GM12875 (cell line): Measurements from ENCODE around the gene LSAMP.

Experiments used
- H3K4me3 ChIP-seq: one replicate; pipeline ENCODE4 v1.5.1; 2011; ENCODE audit warnings: low read depth, low read length, control low read depth
- TF ChIP-seq, protein P1 (sequence below): IDR thresholded peaks from 2 replicates; pipeline ENCODE4 v1.5.1; 2011; ENCODE audit warnings: low read depth, mild to moderate bottlenecking, control low read depth, inconsistent platforms, low read length, moderate library complexity, borderline replicate concordance; ENCODE audit not compliant: insufficient read depth

Gene LSAMP

DNA sequence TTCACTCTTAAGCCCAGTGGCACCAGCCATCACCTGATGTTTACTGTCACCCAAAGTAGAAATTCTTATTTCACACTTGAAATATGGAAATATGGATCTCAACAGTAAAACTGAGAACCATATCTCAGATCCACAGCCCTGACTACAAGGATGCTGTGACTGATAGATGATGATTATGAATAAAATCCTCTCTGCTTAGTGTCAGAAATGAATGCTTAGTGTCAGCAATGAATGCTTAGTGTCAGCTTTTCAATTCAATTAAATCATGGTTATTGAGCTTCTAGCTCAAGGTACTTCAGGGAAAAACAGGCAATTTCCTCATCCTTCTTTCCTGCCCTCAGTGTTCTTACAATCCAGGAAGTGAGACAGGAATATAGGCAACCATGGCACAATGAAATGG, 392.3 kb downstream of the LSAMP start:
- TF ChIP-seq, protein P1, sequence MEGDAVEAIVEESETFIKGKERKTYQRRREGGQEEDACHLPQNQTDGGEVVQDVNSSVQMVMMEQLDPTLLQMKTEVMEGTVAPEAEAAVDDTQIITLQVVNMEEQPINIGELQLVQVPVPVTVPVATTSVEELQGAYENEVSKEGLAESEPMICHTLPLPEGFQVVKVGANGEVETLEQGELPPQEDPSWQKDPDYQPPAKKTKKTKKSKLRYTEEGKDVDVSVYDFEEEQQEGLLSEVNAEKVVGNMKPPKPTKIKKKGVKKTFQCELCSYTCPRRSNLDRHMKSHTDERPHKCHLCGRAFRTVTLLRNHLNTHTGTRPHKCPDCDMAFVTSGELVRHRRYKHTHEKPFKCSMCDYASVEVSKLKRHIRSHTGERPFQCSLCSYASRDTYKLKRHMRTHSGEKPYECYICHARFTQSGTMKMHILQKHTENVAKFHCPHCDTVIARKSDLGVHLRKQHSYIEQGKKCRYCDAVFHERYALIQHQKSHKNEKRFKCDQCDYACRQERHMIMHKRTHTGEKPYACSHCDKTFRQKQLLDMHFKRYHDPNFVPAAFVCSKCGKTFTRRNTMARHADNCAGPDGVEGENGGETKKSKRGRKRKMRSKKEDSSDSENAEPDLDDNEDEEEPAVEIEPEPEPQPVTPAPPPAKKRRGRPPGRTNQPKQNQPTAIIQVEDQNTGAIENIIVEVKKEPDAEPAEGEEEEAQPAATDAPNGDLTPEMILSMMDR: no peak

DNA sequence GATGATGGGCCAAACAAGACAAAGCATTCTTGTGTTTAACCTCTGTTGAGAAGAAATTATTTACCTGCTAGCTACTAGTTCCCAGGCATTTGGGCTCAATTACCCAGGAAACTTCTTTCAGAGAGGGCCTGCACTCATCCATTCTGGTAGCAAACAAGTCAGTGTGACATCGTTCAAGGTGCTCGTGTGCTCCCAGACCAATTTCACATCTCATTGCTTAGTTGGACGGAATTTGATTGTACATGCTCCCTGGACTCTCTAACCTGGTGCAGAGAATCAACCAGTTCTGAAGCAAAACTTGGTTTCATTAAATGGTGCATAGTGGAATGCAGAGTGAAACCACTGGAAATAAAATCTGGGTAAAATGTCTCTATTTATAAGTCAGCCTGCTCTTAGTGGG, 392.7 kb downstream of the LSAMP start:
- H3K4me3 ChIP-seq: no peak overlapping the region
- TF ChIP-seq, protein P1: no peak

More for the DNA sequence above, 392.3 kb downstream of the LSAMP start:
- no peak overlapping the region for H3K4me3 ChIP-seq

DNA sequence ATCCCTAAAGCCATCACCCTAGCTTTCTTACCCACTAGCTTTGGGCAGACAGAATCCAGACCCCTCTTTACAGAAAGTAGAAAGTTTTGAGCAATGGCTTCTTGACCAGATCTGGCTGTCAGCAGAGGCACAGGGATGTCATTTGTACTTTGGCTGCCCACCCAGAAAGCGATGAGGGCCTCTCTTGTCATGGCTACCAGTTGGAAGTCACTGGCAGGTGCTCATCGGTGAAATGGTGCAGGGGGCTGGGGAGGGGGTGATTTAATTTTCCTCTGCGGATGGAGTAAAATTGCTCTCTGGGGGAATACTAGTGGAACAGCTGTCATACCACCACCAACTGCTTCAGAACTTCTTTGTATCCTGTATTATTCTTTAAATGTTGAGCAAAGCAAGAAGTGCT, 393.7 kb downstream of the LSAMP start:
- no peak overlapping the region for H3K4me3 ChIP-seq
- TF ChIP-seq, protein P1: no peak

DNA sequence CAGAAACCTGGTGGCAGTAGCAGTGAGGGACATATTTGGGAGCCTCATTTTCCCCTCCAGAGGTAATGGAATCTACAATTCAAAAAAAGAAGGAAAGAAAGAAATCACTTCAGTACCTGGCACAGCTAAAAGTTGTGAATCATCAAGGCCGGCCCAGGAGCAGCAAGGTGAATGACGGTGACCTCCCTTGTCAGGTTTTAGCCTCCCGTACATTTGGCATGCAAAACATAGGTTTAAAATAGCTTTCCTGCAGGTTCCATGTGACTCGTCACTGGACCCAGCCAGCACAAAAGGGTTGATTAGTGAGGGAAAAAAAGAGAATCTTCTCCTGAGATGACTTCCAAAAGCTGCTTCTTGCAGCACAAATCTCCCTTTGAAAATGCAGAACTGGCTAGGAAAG, 394.2 kb downstream of the LSAMP start:
- no peak overlapping the region for H3K4me3 ChIP-seq
- TF ChIP-seq, protein P1: no peak

DNA sequence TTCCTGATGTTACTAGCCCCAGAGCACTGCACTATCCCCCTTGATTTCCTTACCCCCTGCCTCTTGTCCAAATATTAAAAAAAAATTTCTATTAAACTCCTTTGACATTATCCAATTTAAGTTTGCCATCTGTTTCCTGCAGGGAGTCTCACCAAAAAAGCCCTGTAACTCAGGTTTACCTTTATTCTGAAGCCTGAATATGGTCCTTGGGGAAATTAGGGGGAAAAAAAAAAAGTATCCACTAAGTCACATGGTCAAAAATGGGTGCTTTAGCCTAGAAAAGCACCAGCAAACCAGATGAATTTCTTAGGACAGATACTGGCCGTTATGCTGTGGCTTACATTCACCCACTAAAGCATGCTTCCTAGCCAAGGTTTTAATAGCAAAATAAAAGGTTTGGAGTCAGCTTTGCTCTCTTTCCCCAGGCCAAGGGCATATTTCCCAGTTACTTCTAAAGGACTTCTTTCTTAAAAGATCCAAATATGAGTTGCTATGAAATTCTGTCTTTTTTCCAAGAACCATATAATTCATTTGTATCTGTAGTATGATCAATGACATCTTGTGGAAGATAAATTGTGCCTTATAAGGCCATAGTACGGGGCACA, 394.9 kb downstream of the LSAMP start:
- TF ChIP-seq, protein P1: no peak
- no peak overlapping the region for H3K4me3 ChIP-seq

DNA sequence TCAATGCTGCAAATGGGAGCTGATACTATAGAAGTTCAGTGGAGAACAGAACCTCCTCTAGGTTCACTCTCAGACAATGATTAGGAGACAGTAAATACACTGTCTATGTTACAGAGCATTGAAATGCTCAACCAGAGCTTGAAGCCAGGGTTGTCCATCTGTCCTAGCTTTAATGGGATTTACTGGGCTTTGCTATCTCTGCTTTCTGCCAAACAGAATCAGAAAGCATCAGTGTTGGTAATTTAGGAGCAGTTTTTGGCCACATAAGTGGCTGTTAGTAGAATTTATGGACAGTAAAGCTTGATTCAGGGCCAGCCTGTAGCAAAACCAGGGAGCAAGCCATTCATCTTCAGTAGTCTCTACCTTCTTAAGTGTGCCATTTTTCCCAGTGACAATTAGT, 396.3 kb downstream of the LSAMP start:
- TF ChIP-seq, protein P1: no peak
- H3K4me3 ChIP-seq: no peak overlapping the region

DNA sequence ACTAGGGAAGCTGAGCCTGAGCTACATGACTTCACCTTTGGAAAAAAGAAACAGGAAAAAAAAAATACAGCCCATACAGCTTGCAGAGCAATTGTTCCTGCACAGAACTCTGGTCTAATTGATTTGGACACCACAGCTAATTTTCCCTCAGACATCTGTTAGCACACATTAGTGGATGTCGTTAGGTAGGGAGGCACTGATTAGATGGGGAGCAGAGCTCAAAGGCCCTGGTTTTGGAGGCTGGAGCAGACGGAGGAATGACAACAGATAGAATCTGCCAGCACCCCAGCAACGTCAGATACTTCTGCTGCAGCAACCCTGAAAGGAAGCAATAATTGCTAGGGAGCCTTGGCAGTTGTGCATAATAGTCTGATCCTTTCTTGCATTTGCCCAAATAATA, 398.9 kb downstream of the LSAMP start:
- TF ChIP-seq, protein P1: no peak
- no peak overlapping the region for H3K4me3 ChIP-seq
